HepG2 (cell line): Measurements from ENCODE around the gene EIF2B1. TPM values are rescaled to one million over a fixed set of nuclear protein-coding genes. Genes with fewer than 3 reads are reported as not detected.

ENCODE experiments used
- CREM ChIP-seq, 2 experiments: sonication (generic) in 1 of 2; formaldehyde crosslinking in 1 of 2; IDR thresholded peaks; 2 replicates each; pipeline versions ENCODE4 v1.4.0 to v1.6.1; 2016 to 2020; ENCODE audit warnings: antibody characterized with exemption in 1 of 2, mild to moderate bottlenecking in 1 of 2, missing genetic modification reagents in 1 of 2
- FOXM1 ChIP-seq: sonication (generic); formaldehyde crosslinking; IDR thresholded peaks from 2 replicates; pipeline ENCODE4 v1.5.0; 2020; ENCODE audit warnings: missing genetic modification reagents
- PTBP1 ChIP-seq: fragments of 200-400 bp; formaldehyde crosslinking; IDR thresholded peaks from 2 replicates; pipeline ENCODE4 v1.6.1; 2018; ENCODE audit warnings: low read length, low read depth; ENCODE audit not compliant: poor library complexity, severe bottlenecking
- REL ChIP-seq: sonication (generic); formaldehyde crosslinking; conservative IDR thresholded peaks from 2 replicates; pipeline ENCODE4 v1.8.0; 2022; ENCODE audit warnings: mild to moderate bottlenecking, missing genetic modification reagents, moderate library complexity
- SMYD3 ChIP-seq: sonication (generic); formaldehyde crosslinking; IDR thresholded peaks from 2 replicates; pipeline ENCODE4 v1.8.1; 2023; ENCODE audit warnings: mild to moderate bottlenecking, missing genetic modification reagents
- XRCC5 ChIP-seq: fragments of 200-400 bp; formaldehyde crosslinking; optimal IDR thresholded peaks from 2 replicates; pipeline ENCODE3; 2017; ENCODE audit warnings: mild to moderate bottlenecking, low read length
- ZMAT3 ChIP-seq: sonication (generic); formaldehyde crosslinking; conservative IDR thresholded peaks from 2 replicates; pipeline ENCODE4 v1.7.0; 2021; ENCODE audit warnings: missing genetic modification reagents
- ZNF34 ChIP-seq: sonication (generic); formaldehyde crosslinking; IDR thresholded peaks from 2 replicates; pipeline ENCODE4 v1.4.0; 2020; ENCODE audit warnings: mild to moderate bottlenecking, missing genetic modification reagents, borderline replicate concordance
- ZNF556 ChIP-seq: sonication (generic); formaldehyde crosslinking; IDR thresholded peaks from 2 replicates; pipeline ENCODE4 v1.4.0; 2020; ENCODE audit warnings: mild to moderate bottlenecking, missing genetic modification reagents, borderline replicate concordance
- ZNF589 ChIP-seq: sonication (generic); formaldehyde crosslinking; conservative IDR thresholded peaks from 2 replicates; pipeline ENCODE4 v1.8.0; 2022; ENCODE audit warnings: mild to moderate bottlenecking, moderate library complexity, missing genetic modification reagents
- ZNF644 ChIP-seq: IDR thresholded peaks from 2 replicates; pipeline ENCODE4 v1.6.1; 2016; ENCODE audit warnings: low read depth
- polyA plus RNA-seq, 8 experiments: library from polyadenylated mRNA; depleted of rRNA in 3 of 8; stranded (reverse) in 7 of 8; unstranded in 1 of 8; fragments of >200 nt; fragmentation: Illumina TruSeq in 4 of 8; extraction: Trizol in 4 of 8; gene quantifications; 2 replicates each; pipeline versions ENCODE4 v1.2.1 to v1.2.3, GENCODE V29; 2011 to 2016; ENCODE audit warnings: low read depth in 4 of 8, missing spikeins in 1 of 8, mixed read lengths in 1 of 8; ENCODE audit not compliant: insufficient read depth in 1 of 8
- total RNA-seq, 5 experiments: library from RNA; depleted of rRNA; stranded (reverse); fragments of >200 nt; fragmentation: Illumina TruSeq; extraction: Trizol; gene quantifications; 2 replicates each; pipeline ENCODE4 v1.2.3, GENCODE V29; 2016; ENCODE audit warnings: low read depth in 1 of 5
- TF ChIP-seq, protein P1 (sequence below): sonication (generic); formaldehyde crosslinking; IDR thresholded peaks from 2 replicates; pipeline ENCODE4 v1.9.0; 2021; ENCODE audit warnings: mild to moderate bottlenecking, missing genetic modification reagents
- TF ChIP-seq, protein P2 (sequence below): sonication (generic); formaldehyde crosslinking; IDR thresholded peaks from 2 replicates; pipeline ENCODE4 v1.8.1; 2023; ENCODE audit warnings: missing genetic modification reagents, mild to moderate bottlenecking, borderline replicate concordance
- TF ChIP-seq, protein P3 (sequence below): sonication (generic); formaldehyde crosslinking; IDR thresholded peaks from 2 replicates; pipeline ENCODE4 v1.8.1; 2023; ENCODE audit warnings: mild to moderate bottlenecking, inconsistent platforms, moderate library complexity, missing genetic modification reagents, borderline replicate concordance
- TF ChIP-seq, protein P4 (sequence below), 2 experiments: sonication (generic) in 1 of 2; formaldehyde crosslinking in 1 of 2; IDR thresholded peaks; 2 replicates each; pipeline versions ENCODE4 v1.4.0 to v1.6.1; 2016 to 2020; ENCODE audit warnings: borderline replicate concordance in 1 of 2, low read depth in 1 of 2, mild to moderate bottlenecking in 1 of 2, missing genetic modification reagents in 1 of 2

EIF2B1 gene
- total and polyA plus RNA-seq, 2 of the 13 experiments (the other 11 are each of a cell fraction or from before 2014, with no cell fraction given) = 18.7 to 37.4 TPM

DNA sequence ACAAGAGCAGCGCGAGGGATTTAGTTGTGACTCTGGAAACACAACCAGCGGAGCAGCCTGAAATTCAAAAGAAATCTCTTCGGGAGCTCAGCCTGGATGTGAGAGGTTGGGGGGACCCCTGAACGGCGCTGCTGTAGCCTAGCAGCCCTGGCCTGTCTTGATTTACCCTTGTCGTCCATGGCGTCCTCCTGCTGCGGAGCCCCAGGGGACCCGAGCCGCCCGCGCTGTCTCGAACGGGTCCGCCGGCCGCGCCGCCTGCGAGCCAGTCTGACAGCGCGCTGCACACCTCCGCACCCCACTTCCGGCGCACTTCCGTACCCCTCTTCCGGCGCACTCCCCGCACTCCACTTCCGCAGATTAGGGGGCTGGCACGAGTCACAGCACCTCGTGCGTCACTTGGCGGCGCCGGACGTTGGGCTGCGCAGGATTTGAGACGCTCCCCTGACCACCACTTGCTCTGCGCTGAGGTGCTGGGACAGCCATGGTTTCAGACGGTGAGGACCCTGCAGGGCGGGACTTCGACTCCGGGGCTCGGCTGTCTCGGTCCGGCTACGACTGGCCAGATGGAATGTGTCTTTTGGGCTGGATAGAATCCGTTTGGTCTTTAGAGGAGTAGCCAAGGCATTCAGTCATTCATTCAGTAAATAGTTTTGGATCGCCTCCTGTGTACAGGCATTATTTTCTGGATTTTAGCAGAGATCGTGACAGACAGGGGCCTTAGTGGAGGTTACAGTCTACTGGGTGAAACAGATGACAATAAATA lies at the start of gene EIF2B1, which contains the start of gene GTF2H3 (continued):
- no peak; the same call in 1 of the 2 replicates for TF ChIP-seq ZNF34 (CRISPR knock-in tag)
- no peak for TF ChIP-seq ZNF644 (CRISPR knock-in tag)
- TF ChIP-seq, protein P1, sequence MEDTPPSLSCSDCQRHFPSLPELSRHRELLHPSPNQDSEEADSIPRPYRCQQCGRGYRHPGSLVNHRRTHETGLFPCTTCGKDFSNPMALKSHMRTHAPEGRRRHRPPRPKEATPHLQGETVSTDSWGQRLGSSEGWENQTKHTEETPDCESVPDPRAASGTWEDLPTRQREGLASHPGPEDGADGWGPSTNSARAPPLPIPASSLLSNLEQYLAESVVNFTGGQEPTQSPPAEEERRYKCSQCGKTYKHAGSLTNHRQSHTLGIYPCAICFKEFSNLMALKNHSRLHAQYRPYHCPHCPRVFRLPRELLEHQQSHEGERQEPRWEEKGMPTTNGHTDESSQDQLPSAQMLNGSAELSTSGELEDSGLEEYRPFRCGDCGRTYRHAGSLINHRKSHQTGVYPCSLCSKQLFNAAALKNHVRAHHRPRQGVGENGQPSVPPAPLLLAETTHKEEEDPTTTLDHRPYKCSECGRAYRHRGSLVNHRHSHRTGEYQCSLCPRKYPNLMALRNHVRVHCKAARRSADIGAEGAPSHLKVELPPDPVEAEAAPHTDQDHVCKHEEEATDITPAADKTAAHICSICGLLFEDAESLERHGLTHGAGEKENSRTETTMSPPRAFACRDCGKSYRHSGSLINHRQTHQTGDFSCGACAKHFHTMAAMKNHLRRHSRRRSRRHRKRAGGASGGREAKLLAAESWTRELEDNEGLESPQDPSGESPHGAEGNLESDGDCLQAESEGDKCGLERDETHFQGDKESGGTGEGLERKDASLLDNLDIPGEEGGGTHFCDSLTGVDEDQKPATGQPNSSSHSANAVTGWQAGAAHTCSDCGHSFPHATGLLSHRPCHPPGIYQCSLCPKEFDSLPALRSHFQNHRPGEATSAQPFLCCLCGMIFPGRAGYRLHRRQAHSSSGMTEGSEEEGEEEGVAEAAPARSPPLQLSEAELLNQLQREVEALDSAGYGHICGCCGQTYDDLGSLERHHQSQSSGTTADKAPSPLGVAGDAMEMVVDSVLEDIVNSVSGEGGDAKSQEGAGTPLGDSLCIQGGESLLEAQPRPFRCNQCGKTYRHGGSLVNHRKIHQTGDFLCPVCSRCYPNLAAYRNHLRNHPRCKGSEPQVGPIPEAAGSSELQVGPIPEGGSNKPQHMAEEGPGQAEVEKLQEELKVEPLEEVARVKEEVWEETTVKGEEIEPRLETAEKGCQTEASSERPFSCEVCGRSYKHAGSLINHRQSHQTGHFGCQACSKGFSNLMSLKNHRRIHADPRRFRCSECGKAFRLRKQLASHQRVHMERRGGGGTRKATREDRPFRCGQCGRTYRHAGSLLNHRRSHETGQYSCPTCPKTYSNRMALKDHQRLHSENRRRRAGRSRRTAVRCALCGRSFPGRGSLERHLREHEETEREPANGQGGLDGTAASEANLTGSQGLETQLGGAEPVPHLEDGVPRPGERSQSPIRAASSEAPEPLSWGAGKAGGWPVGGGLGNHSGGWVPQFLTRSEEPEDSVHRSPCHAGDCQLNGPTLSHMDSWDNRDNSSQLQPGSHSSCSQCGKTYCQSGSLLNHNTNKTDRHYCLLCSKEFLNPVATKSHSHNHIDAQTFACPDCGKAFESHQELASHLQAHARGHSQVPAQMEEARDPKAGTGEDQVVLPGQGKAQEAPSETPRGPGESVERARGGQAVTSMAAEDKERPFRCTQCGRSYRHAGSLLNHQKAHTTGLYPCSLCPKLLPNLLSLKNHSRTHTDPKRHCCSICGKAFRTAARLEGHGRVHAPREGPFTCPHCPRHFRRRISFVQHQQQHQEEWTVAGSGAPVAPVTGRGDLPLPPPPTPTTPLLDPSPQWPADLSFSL (CRISPR knock-in tag) = peak; percentile 54; the same call in 1 of the 2 replicates
- TF ChIP-seq REL (CRISPR knock-in tag) = peak; percentile 78; the same call in 1 of the 2 replicates
- peak; percentile 64; the same call in 1 of the 2 replicates for TF ChIP-seq ZNF556 (CRISPR knock-in tag)
- no peak for TF ChIP-seq FOXM1 (CRISPR knock-in tag)
- TF ChIP-seq, protein P2, sequence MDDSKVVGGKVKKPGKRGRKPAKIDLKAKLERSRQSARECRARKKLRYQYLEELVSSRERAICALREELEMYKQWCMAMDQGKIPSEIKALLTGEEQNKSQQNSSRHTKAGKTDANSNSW (CRISPR knock-in tag) = no peak
- peak; percentile 87; the same call in 1 of the 2 replicates for TF ChIP-seq SMYD3 (CRISPR knock-in tag)
- TF ChIP-seq ZNF589 (CRISPR knock-in tag) = peak; percentile 87
- peak; percentile 36 for TF ChIP-seq PTBP1
- peak; percentile 100 for TF ChIP-seq CREM (IDR thresholded peaks at IDR 0.05)
- TF ChIP-seq CREM (CRISPR knock-in tag; IDR thresholded peaks at IDR 0.05) = peak; percentile 99
- peak; percentile 31 for TF ChIP-seq XRCC5
- TF ChIP-seq, protein P3, sequence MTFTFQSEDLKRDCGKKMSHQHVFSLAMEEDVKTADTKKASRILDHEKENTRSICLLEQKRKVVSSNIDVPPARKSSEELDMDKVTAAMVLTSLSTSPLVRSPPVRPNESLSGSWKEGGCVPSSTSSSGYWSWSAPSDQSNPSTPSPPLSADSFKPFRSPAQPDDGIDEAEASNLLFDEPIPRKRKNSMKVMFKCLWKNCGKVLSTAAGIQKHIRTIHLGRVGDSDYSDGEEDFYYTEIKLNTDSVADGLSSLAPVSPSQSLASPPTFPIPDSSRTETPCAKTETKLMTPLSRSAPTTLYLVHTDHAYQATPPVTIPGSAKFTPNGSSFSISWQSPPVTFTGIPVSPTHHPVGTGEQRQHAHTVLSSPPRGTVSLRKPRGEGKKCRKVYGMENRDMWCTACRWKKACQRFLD (CRISPR knock-in tag) = peak; percentile 68; the same call in 1 of the 2 replicates
- TF ChIP-seq, protein P4, sequence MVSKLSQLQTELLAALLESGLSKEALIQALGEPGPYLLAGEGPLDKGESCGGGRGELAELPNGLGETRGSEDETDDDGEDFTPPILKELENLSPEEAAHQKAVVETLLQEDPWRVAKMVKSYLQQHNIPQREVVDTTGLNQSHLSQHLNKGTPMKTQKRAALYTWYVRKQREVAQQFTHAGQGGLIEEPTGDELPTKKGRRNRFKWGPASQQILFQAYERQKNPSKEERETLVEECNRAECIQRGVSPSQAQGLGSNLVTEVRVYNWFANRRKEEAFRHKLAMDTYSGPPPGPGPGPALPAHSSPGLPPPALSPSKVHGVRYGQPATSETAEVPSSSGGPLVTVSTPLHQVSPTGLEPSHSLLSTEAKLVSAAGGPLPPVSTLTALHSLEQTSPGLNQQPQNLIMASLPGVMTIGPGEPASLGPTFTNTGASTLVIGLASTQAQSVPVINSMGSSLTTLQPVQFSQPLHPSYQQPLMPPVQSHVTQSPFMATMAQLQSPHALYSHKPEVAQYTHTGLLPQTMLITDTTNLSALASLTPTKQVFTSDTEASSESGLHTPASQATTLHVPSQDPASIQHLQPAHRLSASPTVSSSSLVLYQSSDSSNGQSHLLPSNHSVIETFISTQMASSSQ (IDR thresholded peaks at IDR 0.05; ENCODE audit: low read depth) = no peak
- TF ChIP-seq, protein P4 (CRISPR knock-in tag; IDR thresholded peaks at IDR 0.05; ENCODE audit: borderline replicate concordance) = peak; percentile 92
- peak; percentile 89 for TF ChIP-seq ZMAT3
